ENCODE measurements around the gene ZBTB5.
"Not testable (repeated sequence)": the region's sequence is repeated elsewhere in the genome, so short reads cannot be mapped to it uniquely, and the experiment has no call there.

ZBTB5 gene

DNA sequence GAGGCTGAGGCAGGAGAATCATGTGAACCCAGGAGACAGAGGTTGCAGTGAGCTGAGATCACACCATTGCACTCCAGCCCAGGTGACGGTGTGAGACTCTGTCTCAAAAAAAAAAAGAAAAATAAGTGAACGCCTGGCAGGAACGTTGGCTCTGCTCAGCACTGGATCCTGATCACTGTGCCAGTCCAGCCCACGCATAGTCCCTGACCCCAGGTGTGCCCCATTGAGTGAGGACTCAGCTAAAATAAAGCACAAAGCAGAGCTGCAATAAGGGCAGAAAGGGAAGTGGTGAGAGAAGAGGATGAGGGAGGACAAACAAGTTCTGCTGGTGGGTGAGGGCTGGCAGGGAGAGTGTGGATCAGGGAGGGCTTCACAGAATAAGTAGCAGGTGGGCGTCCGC lies 38.4 kb downstream of the ZBTB5 start:
- no peak overlapping the region for H3K4me3 ChIP-seq (ENCODE audit: low read depth, low read length)
- TF ChIP-seq, protein P1, sequence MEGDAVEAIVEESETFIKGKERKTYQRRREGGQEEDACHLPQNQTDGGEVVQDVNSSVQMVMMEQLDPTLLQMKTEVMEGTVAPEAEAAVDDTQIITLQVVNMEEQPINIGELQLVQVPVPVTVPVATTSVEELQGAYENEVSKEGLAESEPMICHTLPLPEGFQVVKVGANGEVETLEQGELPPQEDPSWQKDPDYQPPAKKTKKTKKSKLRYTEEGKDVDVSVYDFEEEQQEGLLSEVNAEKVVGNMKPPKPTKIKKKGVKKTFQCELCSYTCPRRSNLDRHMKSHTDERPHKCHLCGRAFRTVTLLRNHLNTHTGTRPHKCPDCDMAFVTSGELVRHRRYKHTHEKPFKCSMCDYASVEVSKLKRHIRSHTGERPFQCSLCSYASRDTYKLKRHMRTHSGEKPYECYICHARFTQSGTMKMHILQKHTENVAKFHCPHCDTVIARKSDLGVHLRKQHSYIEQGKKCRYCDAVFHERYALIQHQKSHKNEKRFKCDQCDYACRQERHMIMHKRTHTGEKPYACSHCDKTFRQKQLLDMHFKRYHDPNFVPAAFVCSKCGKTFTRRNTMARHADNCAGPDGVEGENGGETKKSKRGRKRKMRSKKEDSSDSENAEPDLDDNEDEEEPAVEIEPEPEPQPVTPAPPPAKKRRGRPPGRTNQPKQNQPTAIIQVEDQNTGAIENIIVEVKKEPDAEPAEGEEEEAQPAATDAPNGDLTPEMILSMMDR (IDR thresholded peaks at IDR 0.05; ENCODE audit: low read depth, low read length), result no peak

GRCh38 chr9:37426431-37426830 lies 38.8 kb downstream of the ZBTB5 start:
- H3K4me3 ChIP-seq (ENCODE audit: low read depth, low read length), result not testable (repeated sequence)

GRCh38 chr9:37425298-37425752 lies 39.9 kb downstream of the ZBTB5 start:
- TF ChIP-seq, protein P1 (IDR thresholded peaks at IDR 0.05; ENCODE audit: low read depth, low read length), result no peak
- no peak overlapping the region for H3K4me3 ChIP-seq (ENCODE audit: low read depth, low read length)

DNA sequence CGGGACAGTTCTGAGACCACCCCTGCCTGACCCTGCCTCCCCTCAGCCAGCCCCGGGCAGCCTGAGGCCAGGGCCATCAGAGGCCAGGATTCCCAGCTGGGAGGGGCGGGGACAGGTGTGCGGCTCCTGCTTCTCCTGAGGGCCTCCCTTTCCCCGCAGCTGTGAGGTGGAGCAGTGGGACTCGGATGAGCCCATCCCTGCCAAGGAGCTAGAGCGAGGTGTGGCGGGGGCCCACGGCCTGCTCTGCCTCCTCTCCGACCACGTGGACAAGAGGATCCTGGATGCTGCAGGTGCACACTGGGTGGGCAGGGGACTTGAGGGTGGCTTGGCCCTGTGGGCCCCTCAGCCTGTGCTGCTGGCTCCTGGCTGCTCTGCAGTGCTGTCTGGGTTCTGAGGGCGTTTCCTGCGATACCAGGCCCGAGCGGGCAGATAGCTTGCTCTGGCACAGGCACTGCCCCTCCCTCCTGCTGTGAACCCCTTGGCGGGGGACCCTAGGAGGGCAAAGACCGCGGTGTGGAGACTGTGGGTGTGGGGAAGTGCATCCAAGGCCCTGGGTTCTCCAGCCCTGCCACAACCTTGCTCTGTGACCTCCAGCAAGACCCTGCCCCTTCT lies 40.5 kb downstream of the ZBTB5 start:
- no peak overlapping the region for H3K4me3 ChIP-seq (ENCODE audit: low read depth, low read length)
- TF ChIP-seq, protein P1 (IDR thresholded peaks at IDR 0.05; ENCODE audit: low read depth, low read length), result no peak

GRCh38 chr9:37424204-37424685 lies 41.0 kb downstream of the ZBTB5 start:
- TF ChIP-seq, protein P1 (IDR thresholded peaks at IDR 0.05; ENCODE audit: low read depth, low read length), result no peak
- H3K4me3 ChIP-seq (ENCODE audit: low read depth, low read length), result peak overlapping the region; percentile 91

DNA sequence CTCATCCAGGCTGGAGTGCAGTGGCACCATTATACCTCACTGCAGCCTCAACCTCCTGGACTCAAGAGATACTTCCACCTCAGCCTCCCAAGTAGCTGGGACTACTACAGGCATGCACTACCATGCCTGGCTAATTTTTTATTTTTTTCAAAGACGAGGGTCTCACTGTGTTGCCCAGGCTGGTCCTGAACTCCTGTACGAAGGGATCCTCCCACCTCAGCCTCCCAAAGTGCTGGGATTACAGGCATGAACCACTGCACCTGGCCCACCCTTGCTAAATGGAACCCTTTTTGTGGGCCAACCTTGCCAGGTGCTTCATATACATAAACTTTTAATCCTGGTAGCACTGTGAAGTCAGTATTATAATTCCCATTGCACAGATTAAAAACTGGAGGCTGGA lies 41.7 kb downstream of the ZBTB5 start:
- TF ChIP-seq, protein P1 (IDR thresholded peaks at IDR 0.05; ENCODE audit: low read depth, low read length), result no peak

GRCh38 chr9:37422289-37423104 lies 42.8 kb downstream of the ZBTB5 start, which contains the start of gene GRHPR:
Gene GRHPR, plus strand, starts transcription at chr9:37422696. Its CDS starts 55 bp downstream, at chr9:37422751.
- TF ChIP-seq, protein P1 (IDR thresholded peaks at IDR 0.05; ENCODE audit: low read depth, low read length), result no peak
- peak within 1 kb of the TSS; percentile 91 for H3K4me3 ChIP-seq (ENCODE audit: low read depth, low read length)

More for the DNA sequence above, 41.7 kb downstream of the ZBTB5 start:
- peak overlapping the region; percentile 91 for H3K4me3 ChIP-seq (ENCODE audit: low read depth, low read length)

Data from WI38 (cell line).